ENCODE results near the gene MIX23. TPM values are rescaled to one million over a fixed set of nuclear protein-coding genes. Genes with fewer than 3 reads are reported as not detected.
A peak's percentile ranks its signal among the peaks of the same experiment; 100 is the strongest.

Gene MIX23
- total and polyA plus RNA-seq, 12 donors, result 10.6 to 118 (median 36.9) TPM

GRCh38 chr3:122362026-122362425 is 21.0 kb downstream of the MIX23 start:
- Histone ChIP-seq H3K4me3 (no peak overlapping the region), H3K4me1 (replicated peaks in 1 of 2) (peaks cover 10 to 47% of the 10 kb centered on the region in 2 donors), H3K27me3 (no peaks in the 10 kb centered on the region), H3K9me3 (replicated peaks in 1 of 3) (no peaks in the 10 kb centered on the region), H3K27ac (peak overlapping the region in 1 of 5 donors; percentile 69), H3K36me3 (replicated peaks in 1 of 2) (no peaks in the 10 kb centered on the region)
- TF ChIP-seq POLR2A (IDR thresholded peaks at IDR 0.05), result no peak
- TF ChIP-seq, protein P1, sequence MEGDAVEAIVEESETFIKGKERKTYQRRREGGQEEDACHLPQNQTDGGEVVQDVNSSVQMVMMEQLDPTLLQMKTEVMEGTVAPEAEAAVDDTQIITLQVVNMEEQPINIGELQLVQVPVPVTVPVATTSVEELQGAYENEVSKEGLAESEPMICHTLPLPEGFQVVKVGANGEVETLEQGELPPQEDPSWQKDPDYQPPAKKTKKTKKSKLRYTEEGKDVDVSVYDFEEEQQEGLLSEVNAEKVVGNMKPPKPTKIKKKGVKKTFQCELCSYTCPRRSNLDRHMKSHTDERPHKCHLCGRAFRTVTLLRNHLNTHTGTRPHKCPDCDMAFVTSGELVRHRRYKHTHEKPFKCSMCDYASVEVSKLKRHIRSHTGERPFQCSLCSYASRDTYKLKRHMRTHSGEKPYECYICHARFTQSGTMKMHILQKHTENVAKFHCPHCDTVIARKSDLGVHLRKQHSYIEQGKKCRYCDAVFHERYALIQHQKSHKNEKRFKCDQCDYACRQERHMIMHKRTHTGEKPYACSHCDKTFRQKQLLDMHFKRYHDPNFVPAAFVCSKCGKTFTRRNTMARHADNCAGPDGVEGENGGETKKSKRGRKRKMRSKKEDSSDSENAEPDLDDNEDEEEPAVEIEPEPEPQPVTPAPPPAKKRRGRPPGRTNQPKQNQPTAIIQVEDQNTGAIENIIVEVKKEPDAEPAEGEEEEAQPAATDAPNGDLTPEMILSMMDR (IDR thresholded peaks at IDR 0.05), result no peak
- WGBS, 4 donors, result 88 to 97% (median 94%) methylated on average over 2 of the region's 2 CpGs
- intact Hi-C loops (cut with DNase I), result no loop called here
- DNase-seq, result no peak

DNA sequence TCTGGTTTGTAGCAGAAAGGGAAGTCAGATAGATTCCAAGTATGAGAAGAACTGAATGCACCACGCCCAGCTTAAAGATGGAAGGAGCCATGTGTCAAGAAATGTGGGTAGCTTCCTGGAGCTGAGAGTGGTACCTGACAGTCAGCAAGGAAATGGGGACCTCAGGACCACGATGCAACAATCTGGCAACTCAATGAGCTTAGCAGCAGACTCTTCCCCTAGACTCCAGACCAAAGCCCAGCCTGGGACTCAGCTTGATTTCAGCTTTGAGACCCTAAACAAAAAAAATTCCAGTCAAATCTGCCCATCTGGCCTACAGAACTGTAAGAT is 24.4 kb downstream of the MIX23 start:
- DNase-seq, result no peak
- no peaks in the 10 kb centered on the region for H3K9me3 ChIP-seq (replicated peaks in 1 of 3)
- no peak overlapping the region for H3K27ac ChIP-seq
- WGBS, 4 donors, result 72 to 97% (median 93%) methylated on average over 2 of the region's 2 CpGs
- no peaks in the 10 kb centered on the region for H3K36me3 ChIP-seq (replicated peaks in 1 of 2)
- intact Hi-C loops (cut with DNase I), result no loop called here
- H3K4me1 ChIP-seq (replicated peaks in 1 of 2), result peaks cover 0 to 34% of the 10 kb centered on the region in 2 donors
- no peak overlapping the region for H3K4me3 ChIP-seq
- TF ChIP-seq, protein P1 (IDR thresholded peaks at IDR 0.05), result no peak
- TF ChIP-seq POLR2A (IDR thresholded peaks at IDR 0.05), result no peak
- H3K27me3 ChIP-seq, result no peaks in the 10 kb centered on the region

DNA sequence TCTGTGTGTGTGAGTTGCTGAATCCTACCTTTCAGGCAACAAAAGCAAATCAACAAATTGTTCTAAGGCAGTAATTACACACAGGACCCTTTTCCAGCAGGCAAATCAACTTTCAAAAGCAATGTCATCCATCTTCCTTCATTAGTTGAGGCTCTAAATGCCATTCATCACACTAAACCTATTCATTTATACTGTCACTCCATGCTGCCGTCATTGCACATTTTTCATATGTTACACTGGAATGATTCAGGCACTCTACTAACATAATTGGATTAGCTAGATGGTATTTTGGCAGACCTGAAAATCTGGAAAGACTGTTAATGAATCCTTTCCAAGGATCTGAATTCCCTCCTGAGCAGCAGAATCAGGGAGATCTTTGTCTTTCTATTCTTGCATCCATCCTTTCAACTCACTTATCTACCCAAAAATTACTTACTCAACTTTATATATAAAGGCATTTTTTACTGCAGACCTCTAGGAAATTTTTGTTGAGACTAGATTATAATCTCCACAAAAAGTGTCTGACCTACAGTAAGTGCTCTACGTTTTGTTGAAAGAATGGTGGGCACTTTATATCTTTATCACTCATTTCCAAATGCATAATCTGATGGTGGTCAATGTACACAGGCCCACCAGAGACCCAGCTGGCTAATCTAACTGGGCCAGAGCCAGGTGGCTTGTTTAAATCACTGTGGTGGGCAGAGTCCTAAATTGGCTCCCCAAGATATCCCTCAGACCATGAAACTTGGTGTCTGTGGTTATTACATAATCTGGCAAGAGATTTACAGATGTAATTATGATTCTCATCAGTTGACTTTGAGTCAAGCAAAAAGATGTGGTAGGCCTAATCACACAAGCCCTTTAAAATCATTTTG is 25.0 kb downstream of the MIX23 start:
- H3K36me3 ChIP-seq (replicated peaks in 1 of 2), result no peaks in the 10 kb centered on the region
- H3K4me3 ChIP-seq, result no peak overlapping the region
- H3K9me3 ChIP-seq (replicated peaks in 1 of 3), result no peaks in the 10 kb centered on the region
- WGBS, 4 donors, result 52 to 72% (median 63%) methylated on average over 2 of the region's 2 CpGs
- H3K27ac ChIP-seq, result no peak overlapping the region
- no peaks in the 10 kb centered on the region for H3K27me3 ChIP-seq
- H3K4me1 ChIP-seq (replicated peaks in 1 of 2), result peaks cover 0 to 28% of the 10 kb centered on the region in 2 donors
- no peak for TF ChIP-seq POLR2A (IDR thresholded peaks at IDR 0.05)
- TF ChIP-seq, protein P1 (IDR thresholded peaks at IDR 0.05), result no peak
- DNase-seq, result no peak
- intact Hi-C loops (cut with DNase I), result no loop called here

GRCh38 chr3:122356402-122356801 is 26.6 kb downstream of the MIX23 start:
- Histone ChIP-seq H3K36me3 (replicated peaks in 1 of 2) (no peaks in the 10 kb centered on the region), H3K4me1 (replicated peaks in 1 of 2) (peaks cover 0 to 11% of the 10 kb centered on the region in 2 donors), H3K9me3 (replicated peaks in 1 of 3) (no peaks in the 10 kb centered on the region), H3K27ac (no peak overlapping the region), H3K27me3 (no peaks in the 10 kb centered on the region), H3K4me3 (no peak overlapping the region)
- no peak for TF ChIP-seq POLR2A (IDR thresholded peaks at IDR 0.05)
- TF ChIP-seq, protein P1 (IDR thresholded peaks at IDR 0.05), result peak in 4 of 6 experiments; percentile 32 to 39 (median 35)
- peak in 4 of 7 donors; percentile 25 to 39 (median 31) for DNase-seq
- 76 to 80% (median 77%) methylated on average over 4 of the region's 4 CpGs for WGBS, 4 donors
- intact Hi-C loops (cut with DNase I), result no loop called here
